HG03439 (cell line): Measurements from ENCODE around the gene SHISA3.
A peak's percentile ranks its signal among the peaks of the same experiment; 100 is the strongest.

Experiments
- ATAC-seq: cut with Tn5 transposase; IDR thresholded peaks from one replicate; pipeline ENCODE4 v1.9.1; 2021; ENCODE audit warnings: mild to moderate bottlenecking, moderate library complexity; ENCODE audit not compliant: unreplicated experiment

The SHISA3 gene

DNA sequence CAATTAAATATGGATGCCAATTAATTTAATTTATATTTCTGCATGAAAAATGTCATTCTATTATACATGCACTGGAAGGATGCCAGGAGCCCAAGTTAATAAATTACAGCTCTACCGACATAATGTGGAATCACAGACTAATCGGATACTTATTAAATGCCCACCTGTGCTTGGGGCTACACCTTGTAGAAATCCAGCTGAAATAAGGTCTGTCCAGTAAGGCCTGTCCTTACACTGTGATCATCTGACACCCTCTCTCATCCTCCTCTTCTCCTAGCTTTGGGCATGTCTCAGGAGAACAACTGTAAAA is 6.0 kb upstream of the SHISA3 start:
- ATAC-seq: no peak

DNA sequence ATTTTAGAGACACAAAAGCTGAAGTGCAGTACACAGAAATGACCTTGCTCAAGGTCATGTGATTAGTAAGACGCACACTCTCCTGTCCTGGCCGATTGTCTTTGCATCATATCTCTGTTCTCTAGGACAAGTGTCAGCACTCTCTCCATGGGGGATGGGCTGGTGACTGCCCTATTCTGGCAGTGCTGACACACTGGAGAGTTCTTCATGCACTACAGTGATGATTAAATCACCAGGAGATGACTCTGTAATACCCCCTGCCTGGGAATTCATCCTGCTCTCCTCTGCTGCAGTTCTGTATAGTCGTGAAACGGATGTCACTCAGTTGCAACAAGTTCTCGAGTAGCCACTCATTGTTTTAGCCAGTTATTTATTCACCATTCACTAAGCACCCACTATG is 5.3 kb upstream of the SHISA3 start:
- no peak for ATAC-seq

DNA sequence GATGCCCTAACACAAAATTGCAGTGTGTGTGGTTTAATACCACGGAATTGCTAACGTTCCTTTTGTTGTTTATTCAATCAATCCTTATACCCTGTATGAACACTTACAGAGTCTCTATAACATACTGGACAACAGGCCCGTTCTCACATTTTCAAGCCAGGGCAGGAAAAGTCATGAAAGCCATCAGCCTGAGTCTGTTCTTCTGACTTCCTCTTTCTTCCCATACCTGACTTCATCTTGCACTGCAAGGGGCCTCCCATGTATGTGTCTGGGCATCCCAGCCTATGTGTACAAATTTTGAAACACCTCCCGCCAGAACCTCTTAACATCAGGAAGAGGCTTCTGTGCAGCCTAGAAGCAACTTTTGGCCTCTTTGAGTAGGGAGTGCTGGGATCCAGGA is 4.9 kb upstream of the SHISA3 start:
- no peak for ATAC-seq

DNA sequence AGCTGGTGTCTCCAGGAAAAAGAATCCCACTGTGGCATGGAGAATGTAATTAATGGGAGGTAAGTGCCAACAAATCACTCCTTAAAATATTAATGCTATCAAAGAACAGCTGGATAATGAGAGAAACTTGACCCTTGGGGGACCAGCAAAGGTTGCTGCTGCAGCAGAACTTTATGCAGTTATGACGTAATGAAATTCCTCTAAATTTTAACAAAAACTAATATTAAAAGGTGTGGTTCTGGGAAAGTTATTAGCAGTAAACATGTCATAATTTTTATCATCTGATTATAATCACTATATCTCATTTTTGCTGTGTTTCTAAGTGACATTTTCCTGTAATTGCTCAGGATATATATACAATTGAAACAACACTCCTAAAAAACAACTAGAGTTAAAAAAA is 1.7 kb upstream of the SHISA3 start:
- ATAC-seq: no peak

DNA sequence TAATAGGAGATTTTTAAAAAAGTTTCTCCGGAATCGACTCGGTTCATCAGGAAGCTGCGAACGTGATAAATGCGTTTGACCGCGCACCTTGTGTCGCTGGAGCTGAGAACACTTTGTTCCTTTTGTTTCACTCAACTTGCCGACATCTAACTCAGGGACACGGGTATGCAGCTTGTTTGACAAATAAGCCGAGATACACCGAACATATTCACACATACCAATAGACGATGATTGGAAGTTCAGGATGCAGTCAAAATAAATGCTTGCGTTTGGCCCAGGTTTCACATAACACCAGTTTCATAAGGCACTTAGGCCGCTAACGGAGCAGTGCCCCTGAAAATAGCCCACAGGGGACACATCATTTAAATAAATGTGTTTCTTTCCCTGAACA is 932 bp upstream of the SHISA3 start:
- ATAC-seq: no peak

DNA sequence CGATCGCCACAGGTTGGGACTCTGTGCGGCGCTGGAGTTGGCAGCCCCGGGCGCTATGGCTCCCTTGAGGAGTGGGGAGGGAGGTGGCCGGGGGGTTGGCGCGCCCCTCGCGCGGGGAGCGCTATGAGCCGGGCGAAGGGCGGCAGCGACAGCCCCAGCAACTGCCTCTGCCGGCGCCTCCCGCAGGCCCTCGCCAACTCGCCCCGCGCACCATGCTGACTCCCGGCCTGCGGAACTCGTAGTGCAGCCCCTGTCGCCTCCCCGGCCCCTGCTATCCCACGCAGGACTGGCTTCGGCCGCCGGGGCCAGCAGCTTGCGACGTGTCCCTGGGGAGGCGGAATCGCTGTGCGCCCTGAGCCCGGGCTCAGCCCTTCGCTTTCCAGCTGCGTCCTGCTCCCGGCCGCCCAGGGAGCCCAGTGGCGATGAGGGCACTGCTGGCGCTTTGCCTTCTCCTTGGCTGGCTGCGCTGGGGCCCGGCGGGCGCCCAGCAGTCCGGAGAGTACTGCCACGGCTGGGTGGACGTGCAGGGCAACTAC is 415 bp downstream of the SHISA3 start:
- peak; percentile 43 for ATAC-seq

DNA sequence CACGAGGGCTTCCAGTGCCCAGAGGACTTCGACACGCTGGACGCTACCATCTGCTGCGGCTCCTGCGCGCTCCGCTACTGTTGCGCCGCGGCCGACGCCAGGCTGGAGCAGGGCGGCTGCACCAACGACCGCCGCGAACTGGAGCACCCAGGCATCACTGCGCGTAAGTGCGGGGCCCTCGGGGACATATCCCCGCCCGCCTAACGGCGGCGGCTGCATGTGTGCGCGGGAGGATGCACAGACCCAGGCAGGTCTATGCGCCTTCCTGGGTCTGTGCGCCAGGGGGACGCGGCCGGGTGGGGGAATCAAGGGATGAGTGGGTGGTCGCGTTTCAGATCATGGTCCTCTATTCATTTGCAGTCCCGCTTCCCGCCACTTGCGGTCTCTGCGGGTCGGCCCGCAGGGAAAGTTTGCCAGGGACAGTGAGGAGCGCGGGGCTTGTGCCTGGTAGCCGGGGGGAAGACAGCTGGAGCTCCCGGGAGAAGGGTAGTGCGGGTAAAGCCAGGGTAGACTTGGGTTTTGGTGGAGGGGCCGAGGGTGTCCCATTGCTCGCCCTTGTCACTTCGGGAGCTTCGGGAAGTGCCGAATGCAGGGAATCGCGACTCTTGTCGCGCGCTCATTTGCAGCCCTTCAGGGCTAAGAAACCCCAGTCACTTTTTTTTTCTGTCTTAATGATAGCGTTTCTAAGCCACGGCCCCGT is 1.0 kb downstream of the SHISA3 start:
- peak; percentile 38 for ATAC-seq

DNA sequence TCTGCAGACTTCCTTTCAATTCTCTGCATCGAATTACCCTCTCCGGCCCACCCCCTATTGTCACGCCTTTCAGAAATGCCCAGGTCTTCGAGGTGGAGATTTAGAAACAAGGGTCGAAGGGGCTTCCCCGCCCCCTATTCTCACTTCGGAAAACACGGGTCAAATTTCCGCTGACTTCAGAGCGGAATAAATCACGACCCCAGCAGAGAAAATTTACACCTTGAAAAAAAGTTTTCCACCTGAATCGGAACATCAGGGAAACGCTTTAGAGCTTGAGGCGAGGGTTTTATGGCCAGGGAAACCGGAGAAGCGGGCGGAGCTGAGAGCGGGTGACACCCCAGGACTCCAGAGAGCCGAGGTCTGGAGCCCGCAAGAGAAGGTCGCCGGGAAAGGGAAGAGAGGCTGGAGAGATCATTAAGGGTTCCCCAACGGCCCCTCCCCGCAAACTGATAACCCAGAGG is 1.6 kb downstream of the SHISA3 start:
- ATAC-seq: no peak

DNA sequence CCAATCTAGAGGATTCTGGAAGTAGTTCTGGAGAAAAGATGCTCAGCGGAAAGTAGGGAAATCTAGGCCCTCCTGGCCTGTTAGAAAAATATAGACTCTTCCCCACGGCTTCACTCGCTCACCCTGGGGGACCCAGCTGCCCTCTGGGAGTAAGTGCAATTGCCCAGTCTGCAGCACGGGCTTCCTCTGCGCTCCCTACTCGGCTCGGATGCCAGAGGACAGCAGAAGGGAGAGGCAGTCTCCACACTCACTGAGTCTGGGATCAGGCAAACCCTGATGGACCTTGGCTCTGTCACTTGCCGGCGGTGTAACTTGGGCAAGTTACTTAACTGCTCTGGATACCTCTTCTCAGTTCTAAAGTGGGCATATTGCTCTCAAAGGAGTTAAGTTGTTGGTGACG is 2.1 kb downstream of the SHISA3 start:
- ATAC-seq: no peak

DNA sequence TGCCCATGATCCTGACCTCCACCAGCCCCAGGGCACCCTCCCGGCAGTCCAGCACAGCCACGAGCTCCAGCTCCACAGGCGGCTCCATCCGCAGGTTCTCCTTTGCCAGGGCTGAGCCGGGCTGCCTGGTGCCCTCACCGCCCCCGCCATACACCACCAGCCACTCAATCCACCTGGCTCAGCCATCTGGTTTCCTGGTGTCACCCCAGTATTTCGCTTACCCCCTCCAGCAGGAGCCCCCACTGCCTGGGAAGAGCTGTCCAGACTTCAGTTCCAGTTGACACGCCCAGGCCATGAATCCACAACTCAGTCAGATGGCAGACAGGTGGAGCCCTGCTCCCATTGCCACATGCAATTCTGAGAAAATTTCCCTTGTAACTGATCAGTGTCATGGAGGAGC is 3.9 kb downstream of the SHISA3 start:
- no peak for ATAC-seq

DNA sequence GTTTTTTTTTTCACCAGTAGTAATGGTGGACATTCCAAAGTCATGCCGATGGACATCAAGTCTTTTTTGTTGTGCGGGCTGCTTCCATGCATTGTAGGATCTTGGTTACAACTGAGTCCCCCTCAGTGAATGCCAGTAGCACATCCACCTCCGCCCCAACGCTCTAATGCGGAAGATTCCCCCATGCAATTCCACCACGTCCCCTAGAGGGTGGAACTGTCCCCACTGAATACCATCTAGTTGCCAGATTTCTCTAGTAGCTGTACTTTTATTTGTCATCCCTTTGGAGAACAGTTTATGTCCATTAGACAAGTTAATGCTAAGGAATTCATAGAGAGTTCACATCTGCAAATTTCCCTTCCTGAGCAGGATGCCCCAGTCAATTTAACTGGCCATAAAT is 6.7 kb downstream of the SHISA3 start:
- ATAC-seq: no peak

DNA sequence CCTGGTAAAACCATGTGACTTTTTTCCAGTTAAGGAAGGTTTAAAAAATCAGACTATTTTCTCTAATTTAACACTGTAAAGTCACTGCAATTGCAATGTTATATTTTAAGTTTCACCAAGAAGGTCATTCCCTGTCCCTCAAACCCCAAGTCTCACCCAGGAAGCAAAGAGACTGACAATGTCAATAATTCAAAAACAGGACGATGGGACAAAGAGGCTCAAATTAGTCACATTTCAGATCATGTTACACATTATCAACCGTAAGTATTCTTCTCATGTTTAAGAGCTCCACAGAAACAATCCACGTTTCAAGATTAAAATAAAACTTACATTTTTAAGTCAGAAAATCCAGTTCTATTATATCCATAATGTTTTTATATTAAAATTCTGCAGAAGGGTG is 13.2 kb downstream of the SHISA3 start:
- no peak for ATAC-seq

DNA sequence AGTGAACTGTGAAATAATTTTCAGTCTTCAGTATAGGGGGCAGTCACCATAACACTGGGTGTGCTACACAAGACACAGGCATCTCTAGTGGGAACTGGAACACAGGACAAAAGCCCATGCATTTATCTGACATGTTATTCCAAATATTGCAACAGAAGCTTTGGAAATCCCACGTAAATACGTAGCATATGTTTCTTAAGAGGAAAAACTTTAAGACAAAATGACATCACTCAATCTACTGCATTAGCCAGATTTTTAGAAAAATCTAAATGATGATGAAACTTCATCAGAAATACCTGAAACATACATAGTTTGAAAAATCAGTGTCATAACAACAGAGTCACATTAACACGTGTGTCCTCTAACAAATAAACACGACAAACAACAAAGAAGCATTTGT is 14.5 kb downstream of the SHISA3 start:
- ATAC-seq: no peak

DNA sequence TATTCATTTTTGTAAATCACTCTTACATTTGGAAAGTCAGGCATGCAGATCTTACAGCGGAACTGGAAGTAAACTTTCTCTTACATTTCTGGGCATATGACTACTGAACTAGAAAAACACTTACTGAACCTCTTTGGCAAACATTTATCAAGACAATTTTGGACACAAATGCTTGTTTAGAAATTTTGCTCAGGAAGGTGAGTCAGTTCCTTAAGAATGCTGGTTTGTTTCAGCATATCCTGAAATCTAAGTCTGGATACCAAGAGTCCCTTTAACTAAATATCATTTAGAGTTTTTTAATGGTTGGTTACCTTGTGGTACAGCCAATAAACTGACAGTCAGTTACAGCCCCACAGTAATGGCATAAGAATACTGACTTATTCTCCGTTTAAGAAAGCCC is 15.0 kb downstream of the SHISA3 start:
- no peak for ATAC-seq

DNA sequence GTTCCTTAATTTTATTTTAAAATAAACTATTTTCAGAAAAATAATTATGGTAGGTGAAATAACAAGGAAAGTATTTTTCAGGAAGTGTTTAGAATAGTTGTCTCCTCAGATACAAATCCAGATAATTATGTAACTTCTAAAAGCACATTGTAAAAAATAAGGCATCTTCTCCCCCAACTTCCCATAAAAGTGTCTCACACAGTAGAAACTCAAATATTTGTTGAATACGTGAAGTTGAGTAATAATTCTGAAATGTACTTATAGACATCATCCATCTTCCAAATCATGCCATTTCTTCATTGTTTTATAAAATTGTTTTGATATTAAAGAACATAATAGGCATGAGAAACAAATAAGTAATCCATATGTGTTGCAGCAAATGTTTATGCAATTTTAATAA is 18.0 kb downstream of the SHISA3 start:
- no peak for ATAC-seq

DNA sequence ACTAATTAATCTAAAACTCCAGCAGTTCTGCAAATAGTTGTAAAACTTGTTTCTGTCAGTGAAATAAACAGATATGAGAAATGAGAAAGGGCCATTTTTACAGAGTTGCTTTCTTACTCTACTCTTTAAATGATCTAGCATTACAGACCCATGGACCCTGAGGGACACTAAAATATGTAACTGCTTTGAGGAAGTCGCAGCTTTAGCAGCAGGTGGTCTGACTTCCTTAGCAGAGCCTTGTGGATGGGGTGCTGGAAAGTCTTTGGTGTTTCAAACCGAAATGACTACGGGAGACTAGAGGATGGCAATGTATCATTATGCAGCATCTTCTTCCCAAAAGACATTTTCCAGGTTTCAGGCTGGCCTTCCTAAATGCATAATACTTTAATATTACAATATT is 18.7 kb downstream of the SHISA3 start:
- ATAC-seq: no peak

DNA sequence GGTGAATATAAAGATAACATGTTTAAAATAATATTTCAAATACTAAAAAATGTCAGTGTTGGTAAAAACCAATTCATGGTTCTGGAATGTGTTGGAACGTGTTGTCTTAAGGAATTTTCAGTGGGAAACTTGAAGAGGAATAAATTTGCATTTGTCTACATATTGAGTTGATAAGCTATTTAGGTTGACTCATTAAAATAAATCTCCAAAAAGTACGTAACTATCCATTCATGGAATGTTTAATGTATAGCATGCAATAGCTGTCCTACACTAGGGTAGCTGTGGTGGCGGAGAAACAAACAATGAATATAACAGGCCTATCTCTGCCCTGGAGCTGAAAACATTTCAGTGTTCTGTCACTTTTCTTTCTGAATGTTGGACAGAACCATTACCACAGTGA is 20.3 kb downstream of the SHISA3 start:
- ATAC-seq: no peak

DNA sequence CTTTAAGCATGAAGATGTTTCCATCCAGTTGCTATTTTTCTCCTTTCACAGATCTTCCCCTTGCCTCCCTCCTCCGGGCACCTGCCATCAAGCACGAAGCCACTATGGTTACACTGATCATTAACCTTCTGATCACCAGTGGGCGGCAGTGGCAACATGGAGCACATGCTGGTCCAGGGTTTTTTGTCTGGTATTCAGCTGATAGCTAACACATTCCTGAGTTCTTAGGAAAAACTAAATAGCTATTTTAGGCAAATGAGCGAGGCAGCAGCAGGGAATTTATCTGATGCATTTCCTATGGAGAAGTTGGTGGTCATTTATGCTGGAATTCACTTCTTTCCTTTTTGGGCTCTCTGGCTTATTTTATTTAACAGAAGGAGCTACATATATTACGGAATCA is 22.9 kb downstream of the SHISA3 start:
- ATAC-seq: no peak

DNA sequence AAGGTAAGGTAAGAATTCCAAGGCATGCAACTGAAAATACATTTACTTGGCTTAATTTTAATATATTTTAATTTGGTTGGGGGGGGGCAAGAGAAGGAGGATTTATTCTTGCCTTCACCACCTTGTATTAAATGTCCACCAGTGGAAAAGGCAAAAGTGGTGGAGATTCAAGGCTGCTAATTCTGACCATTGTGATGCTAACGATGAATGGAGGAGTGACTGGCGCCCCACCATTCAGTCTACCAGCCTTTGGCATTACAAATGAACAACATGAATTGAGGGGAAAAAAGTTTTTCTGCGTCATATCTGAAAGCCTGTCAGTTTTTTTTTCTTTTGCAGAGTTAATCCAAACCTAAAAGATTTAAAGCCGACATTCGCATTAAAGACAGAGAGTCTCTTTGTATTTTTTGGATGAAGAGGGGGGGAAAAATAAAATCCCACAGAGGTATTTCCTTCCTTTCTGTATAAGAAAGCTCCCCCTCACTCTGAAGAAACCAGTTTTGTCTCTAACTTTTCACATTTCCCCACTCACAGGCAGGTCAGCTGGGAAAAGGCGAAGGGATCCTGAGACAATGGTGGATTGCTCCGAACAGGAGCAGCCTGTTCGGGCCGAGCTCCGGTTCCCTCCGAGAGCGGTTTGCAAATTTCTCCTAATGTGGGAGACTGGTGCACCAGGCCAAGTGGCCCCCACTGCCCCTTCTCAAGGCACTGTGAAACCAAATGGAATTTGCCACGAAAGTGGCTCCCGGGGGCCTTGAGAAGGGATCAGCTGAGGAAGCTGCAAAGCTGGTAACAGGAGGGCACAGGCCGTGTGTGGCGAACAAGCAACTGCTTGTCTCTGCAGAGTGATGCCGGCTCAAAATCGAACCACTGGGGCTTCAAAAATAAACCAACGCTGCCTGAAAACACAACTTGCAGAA is 28.1 kb downstream of the SHISA3 start:
- ATAC-seq: no peak

DNA sequence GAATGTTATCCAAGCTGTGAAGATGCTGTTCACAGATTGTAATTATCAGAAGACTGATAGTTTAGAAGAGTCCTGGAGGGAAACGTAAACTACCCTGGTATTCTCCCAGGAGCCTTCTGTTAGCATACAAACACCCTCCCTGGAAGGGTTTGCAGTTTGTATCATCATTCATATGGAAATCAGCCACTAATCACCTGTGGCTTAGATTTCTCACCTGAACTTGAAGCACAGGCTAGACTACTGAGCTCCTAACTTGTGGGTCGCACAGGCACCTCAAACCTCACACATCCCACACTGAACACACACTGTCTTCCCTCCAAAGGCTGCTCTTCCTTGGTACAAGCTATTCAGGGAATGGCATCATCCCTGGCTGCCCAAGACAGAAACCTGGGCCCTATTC is 30.7 kb downstream of the SHISA3 start:
- ATAC-seq: no peak

DNA sequence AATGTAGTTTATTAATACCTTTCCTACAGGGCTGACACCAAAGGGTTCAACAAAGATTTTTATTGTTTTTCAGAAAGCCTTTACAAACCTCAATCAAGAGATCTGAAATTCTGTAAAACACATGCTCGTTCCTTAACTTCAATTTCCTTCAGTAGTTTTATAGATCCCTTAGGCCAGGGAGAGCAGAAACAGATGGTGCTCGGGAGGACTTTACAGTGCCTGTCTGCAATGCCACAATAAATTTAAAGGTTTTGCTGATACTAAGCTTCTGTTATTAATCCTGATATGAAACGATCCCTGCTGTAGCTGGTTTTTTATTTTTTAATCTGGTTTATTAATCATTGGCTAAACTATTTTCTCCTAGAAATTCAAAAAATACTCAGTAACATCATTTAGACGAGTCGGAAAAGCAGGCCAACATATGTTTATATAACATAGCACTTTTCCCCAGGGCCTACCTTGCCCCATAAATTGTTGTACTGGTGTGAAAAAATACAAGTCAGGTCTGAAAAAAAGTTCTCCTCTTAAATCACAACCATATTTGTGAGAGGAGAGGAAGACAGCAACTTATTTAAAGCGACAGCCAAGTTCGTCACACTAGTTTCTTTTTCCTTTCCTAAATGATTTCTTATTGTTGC is 39.8 kb downstream of the SHISA3 start:
- ATAC-seq: no peak

DNA sequence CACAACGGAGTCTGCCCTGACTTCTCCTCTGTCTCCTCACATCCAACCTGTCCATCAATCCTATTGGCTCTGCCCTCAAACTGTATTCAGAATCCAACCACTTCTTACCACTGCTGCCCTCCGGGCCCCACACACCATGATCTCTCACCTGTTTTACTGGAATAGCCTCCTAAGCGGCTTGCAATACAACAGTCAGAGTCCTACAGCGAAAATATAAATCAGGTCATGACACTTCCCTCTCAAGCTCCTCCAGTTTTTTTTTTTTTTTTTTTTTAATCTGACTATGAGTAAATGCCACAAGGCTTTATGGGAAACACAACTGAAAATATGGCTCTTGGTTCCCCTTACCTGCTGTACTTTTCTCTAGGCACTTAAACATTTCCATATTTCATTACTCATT is 42.8 kb downstream of the SHISA3 start:
- no peak for ATAC-seq
